Central memory CD4-positive, alpha-beta T cell (primary cell): ENCODE measurements around the gene C17orf114.
A peak's percentile ranks its signal among the peaks of the same experiment; 100 is the strongest.
"Not testable (repeated sequence)": the region's sequence is repeated elsewhere in the genome, so short reads cannot be mapped to it uniquely, and the experiment has no call there.

ENCODE experiments used
- DNase-seq: peaks from one replicate; pipeline ENCODE4 v3.0.0; 2022

The C17orf114 gene

GRCh38 chr17:4802228-4802627 is at the start of gene C17orf114:
Gene C17orf114 (minus strand): TSS chr17:4802328.
- no peak for DNase-seq

DNA sequence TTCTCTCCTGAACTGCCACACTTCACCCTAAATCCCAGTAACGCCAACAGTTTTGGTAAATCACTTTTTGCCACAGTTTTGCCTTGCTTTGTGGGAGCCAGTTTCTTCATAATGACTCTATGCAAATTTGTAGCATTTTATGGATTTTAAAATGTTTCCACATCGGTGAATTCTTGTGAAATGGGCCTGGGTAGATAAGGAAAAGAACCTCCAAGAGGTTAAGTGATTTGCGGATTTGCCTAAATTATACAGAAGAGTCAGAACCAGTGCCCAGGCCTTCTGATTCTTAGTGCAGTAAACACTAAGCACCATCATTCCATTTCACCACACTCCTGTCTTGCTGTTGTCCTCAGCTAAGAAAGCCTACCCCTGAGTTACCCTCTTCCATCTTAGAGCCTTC is 49.0 kb upstream of the C17orf114 start:
- DNase-seq, result no peak

DNA sequence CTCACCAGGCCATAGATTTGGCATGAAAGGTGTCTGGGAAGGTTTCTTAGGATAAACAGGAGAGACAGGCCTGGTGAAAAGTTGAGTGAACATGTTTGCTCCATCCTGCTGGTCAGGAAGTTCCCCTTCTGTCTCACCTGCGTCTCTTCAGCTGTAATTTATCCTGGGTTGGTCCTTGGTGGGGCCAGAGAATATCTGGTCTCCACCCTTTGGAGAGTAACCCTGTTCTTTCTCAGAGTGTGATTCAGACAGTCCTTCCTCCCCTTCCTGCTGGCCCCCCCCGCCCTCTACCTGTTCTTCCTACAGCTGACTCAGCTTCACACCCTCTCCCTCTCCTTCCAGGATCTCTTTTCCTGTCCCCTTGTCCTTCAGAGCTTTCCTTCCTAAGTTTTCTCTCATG is 48.1 kb upstream of the C17orf114 start:
- DNase-seq, result no peak

DNA sequence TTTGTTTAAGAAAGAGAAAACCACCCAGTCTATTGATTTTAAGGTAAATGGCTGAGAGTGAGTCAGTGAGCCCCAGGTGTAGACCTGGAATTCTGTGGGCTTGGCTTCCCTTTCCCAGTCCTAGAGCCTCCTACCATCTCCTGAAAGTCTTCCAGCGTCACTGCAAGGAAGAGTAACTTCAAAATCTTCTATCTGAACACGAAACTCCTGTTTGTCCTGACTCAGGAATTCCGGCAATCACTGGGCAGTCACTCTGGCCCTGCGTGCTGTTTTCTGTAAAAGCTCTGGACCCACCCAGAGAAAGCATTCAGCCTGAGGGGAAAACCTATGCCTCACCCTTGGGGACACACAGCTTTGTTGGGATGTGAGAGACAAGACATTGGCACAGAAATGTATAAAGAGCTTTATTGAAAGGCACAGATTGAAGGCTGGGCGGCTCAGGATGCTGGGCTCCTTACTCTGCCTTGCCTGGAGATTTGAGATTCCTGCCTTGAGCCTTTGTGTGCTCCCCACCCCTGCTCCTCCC is 46.9 kb upstream of the C17orf114 start:
- no peak for DNase-seq

DNA sequence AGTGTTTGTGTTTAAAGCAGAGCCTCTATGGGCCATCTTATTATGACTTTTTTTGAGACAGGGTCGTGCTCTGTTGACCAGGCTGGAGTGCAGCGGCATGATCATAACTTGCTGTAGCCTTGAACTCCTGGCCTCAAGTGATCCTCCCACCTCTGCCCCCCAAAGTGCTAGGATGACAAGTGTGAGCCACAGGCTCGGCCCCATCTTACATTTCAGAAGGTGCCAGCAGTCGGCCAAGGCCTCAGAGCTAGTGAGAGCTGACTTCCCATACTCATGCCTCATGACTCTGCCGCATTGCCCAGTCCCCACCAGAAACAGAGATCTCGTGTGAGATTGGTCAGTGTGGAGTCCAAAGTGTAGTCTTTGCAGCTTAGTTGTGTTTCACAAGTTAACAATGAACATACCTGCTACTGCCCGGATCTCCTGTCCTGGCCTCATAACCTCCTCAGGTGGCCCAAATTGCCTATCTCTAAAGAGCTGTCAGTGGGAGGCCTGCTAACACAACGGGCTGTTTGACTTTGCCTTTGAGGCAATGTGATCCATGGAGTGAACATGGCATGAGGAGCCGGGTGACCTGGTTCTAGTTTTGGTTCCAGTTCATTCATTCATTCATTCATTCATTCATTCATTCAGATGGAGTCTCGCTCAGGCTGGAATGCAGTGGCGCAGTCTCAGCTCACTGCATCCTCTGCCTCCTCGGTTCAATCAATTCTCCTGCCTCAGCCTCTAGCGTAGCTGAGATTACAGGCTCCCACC is 44.7 kb upstream of the C17orf114 start:
- no peak for DNase-seq

- no peak for DNase-seq
These were observed 43.0 kb upstream of the C17orf114 start for GRCh38 chr17:4845118-4845517.

GRCh38 chr17:4843321-4844000 is 41.3 kb upstream of the C17orf114 start:
- DNase-seq, result no peak

DNA sequence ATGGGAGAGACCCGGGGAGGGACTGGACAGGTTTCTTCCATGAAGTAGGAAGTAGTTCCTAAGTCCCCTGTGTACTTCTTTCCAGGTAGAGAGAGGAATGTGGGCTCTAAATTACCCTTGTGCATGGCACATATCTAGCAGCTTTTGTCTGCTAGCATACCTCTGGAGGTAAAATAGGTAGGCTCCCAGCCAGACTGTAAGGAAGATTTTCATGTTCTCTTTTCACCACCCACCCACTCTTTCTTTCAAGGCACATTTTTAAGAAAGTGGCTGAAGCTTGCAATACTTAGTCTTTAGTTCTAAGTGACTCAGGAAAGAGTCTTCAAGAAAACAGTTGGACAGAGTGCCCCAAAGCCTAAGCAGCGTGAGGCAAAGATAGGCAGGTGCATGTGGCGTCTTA is 40.2 kb upstream of the C17orf114 start:
- DNase-seq, result no peak

GRCh38 chr17:4840893-4841242 is 38.7 kb upstream of the C17orf114 start:
- no peak for DNase-seq

- no peak for DNase-seq
These were observed 38.1 kb upstream of the C17orf114 start for GRCh38 chr17:4839965-4840892.

DNA sequence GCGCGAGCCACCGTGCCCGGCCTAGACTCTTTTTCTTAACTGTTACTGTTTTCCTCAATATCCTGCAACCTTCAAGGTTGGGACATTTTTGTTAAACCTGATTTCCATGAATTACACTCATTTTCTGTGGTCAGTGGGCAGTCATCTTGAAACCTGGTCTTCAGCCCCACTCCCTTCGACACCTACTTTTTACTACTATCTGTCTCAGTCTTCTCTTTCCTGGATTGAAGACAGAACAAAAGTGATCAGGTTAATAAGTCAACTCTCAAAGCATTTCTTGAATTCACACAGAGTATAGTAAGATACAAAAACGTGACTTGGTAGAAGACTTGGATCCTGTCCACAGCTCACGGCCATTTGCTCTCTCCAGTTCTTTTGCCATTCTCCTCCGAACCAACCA is 37.1 kb upstream of the C17orf114 start:
- DNase-seq, result no peak

GRCh38 chr17:4838309-4838785 is 36.2 kb upstream of the C17orf114 start:
- no peak for DNase-seq

DNA sequence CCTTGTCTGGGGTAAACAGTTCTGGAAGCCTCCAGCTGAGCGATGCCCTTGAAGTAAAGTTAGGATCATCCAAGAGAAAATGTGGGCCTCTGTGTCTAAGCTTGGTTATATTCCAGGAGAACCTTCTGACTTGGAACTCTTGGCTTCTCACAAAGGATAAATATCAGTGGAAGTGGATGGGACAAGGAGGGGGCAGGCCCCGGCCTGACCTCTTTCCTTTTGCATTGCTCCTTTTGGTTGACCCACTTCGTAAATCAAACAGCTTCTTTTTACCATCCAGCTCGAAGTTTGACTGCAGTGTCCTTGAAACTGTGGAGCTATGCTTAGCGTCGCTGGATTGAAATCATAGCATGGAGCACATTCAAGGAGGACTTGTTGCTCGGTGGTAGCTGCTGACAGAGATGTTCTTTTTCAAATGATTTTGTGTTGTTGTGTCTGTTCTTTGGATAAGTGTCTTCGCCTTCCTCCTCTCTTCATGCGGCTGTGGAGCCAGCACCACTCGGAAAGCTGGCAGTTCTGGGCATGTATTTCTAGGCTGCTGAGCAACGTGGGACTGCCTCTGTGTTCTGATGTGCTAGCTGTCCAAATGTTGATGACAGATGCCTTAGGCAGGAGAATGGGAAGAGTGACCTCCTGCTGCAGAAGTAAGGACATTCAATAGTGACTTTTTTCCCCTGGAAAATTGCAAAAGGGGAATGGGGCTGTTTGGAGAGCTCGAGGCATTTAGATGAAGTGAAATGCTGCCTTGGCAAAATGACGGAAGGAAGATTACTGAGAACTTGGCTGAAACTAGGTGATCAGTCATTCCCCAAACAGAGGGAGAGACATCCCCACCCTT is 35.6 kb upstream of the C17orf114 start:
- DNase-seq, result no peak

- no peak for DNase-seq
These were observed 34.1 kb upstream of the C17orf114 start for GRCh38 chr17:4836221-4836620.

DNA sequence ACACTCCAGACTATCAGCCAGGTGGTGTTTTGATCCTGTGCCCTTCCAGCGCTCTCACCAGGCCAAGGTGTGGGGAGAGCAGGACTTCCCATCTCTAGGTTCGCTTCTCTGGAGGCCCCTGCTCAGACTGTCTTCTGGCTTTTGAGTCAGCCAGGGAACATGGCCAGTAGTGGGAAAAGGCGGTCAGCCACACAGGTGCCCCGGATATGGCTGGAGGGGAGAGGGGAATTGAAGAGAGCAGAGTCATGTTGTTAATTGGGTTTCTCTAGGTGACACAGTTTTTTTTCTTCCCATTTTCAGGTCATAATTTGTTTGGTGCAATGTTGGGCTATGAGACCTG is 32.5 kb upstream of the C17orf114 start:
- DNase-seq, result no peak

- no peak for DNase-seq
These were observed 32.0 kb upstream of the C17orf114 start for GRCh38 chr17:4833941-4834680.

- peak; percentile 88 for DNase-seq
These were observed 31.2 kb upstream of the C17orf114 start, which contains the start of gene MINK1 for GRCh38 chr17:4833178-4833940. Gene MINK1 (plus strand): TSS chr17:4833340. CDS start chr17:4833584, 244 bp downstream.

DNA sequence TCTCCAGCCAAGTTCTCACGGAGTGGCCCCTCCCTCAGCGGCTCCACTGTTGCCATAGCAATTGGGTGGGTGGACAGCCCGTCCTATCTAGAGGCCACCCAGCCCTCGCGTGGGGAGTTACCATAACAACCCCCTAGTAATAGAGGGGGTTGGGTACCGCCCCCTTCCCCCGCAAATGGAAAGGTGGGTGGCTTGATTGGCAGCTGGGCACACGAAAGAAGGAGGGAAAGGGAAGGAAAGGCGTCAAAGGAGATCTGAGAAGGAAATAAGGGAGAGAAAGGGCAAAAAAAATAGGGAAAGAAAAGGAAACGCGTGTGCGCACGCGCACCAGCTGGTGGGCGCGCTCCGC is 30.7 kb upstream of the C17orf114 start:
- not testable (repeated sequence) for DNase-seq

DNA sequence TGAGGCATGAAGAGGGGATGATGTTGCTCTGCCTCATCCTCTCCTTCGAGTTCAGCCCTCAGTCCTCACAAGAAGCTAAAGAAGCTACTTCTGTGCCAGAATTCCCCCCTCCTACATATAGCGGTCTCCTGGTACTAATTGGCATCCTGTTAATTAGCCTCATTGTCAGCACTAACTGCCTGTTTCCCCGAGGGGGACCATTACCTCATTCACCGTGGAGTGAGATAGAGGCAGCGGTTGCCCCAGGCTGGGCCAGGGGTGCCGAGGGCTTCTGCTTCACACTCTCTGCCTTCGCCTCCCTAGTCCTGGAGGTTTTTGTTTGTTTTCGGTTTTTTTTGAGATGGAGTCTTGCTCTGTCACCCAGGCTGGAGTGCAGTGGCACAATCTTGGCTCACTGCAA is 25.3 kb upstream of the C17orf114 start:
- no peak for DNase-seq

DNA sequence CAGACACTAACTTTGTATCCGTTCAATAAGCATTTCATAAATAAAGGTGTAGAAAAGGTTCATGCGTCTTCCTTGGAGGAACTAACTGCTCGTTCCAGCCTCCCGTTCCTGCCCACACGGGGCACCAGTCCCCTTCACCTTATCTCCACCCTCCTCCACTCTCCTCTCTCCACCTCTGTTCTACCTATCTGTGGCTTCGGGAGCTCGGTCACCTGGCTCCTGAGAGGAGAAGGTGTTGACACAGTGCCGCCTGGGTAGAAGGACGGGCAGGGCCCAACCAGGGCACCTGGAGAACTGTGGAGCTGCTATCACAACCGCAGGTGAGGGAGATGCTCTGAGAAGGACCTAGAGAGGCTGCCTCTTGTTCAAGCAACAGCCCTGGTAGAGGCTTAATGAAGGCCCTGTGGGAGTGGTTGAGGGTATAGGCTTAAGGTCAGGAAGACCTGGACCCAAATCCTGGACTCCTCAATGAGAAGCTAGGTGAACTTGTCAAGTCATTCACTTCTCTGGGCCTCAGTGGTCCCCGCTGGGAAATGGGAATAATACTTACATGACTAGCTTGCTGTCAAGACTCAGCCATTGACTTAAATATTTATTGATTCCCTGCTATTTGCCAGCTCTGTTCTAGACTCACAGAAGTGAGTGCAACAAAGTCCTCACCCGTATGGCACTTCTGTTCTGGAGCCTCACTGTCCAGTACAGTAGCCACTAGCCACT is 21.4 kb upstream of the C17orf114 start:
- DNase-seq, result no peak
